Stimulated activated naive CD4-positive, alpha-beta T cell treated with Interleukin-2 at 50 U/mL for 16 hours (primary cell): Measurements from ENCODE around the gene CPA5.
"Not testable (repeated sequence)": the region's sequence is repeated elsewhere in the genome, so short reads cannot be mapped to it uniquely, and the experiment has no call there.

Source experiments
- DNase-seq: peaks from one replicate; lab custom pipeline; 2025; lab: John Stamatoyannopoulos, UW

Gene CPA5

GRCh38 chr7:130344271-130344866, at the start of gene CPA5:
Gene CPA5 (plus strand): TSS chr7:130344816. CDS start chr7:130346486, 1,670 bp downstream.
- no peak for DNase-seq

- DNase-seq: no peak
Observed at GRCh38 chr7:130296221-130296951, 48.2 kb upstream of the CPA5 start.

GRCh38 chr7:130297628-130298543, 46.7 kb upstream of the CPA5 start:
- no peak for DNase-seq

GRCh38 chr7:130298544-130299326, 45.9 kb upstream of the CPA5 start:
- DNase-seq: no peak

- no peak for DNase-seq
Observed at GRCh38 chr7:130299866-130300265, 44.8 kb upstream of the CPA5 start.

- no peak for DNase-seq
Observed at GRCh38 chr7:130301501-130302020, 43.1 kb upstream of the CPA5 start.

- DNase-seq: no peak
Observed at GRCh38 chr7:130302649-130303048, 42.0 kb upstream of the CPA5 start.

- DNase-seq: no peak
Observed at GRCh38 chr7:130303127-130303526, 41.5 kb upstream of the CPA5 start.

- no peak for DNase-seq
Observed at GRCh38 chr7:130303551-130303950, 41.1 kb upstream of the CPA5 start.

- no peak for DNase-seq
Observed at GRCh38 chr7:130303982-130304381, 40.6 kb upstream of the CPA5 start.

GRCh38 chr7:130304878-130305277, 39.7 kb upstream of the CPA5 start:
- DNase-seq: no peak

- no peak for DNase-seq
Observed at GRCh38 chr7:130305433-130306042, 39.1 kb upstream of the CPA5 start.

GRCh38 chr7:130309986-130310385, 34.6 kb upstream of the CPA5 start:
- DNase-seq: no peak

- DNase-seq: no peak
Observed at GRCh38 chr7:130314305-130314704, 30.3 kb upstream of the CPA5 start.

- DNase-seq: no peak
Observed at GRCh38 chr7:130319541-130319940, 25.1 kb upstream of the CPA5 start.

GRCh38 chr7:130321542-130322229, 22.9 kb upstream of the CPA5 start:
- not testable (repeated sequence) for DNase-seq

- DNase-seq: no peak
Observed at GRCh38 chr7:130322615-130323014, 22.0 kb upstream of the CPA5 start.

GRCh38 chr7:130324306-130324943, 20.2 kb upstream of the CPA5 start:
- DNase-seq: no peak

GRCh38 chr7:130329681-130330080, 14.9 kb upstream of the CPA5 start:
- no peak for DNase-seq
